OCI-LY7 (cell line): ENCODE data around the gene CTSE. TPM values are rescaled to one million over a fixed set of nuclear protein-coding genes. Genes with fewer than 3 reads are reported as not detected.

Source experiments
- BruUV-seq: library from RNA; stranded (reverse); fragments of 400-500 nt; replicated peaks from 2 replicates; lab custom pipeline; 2021; lab: Mats Ljungman, UMichigan
- CTCF ChIA-PET: fragments of 300-600 bp; sonication (Branson Sonifier 250); formaldehyde crosslinking; loops from one replicate; lab custom pipeline; 2022; ENCODE audit warnings: antibody characterized with exemption; ENCODE audit not compliant: unreplicated experiment; lab: Charles Lee
- POLR2A ChIA-PET: fragments of 300-600 bp; sonication (Branson Sonifier 250); formaldehyde crosslinking; loops from one replicate; lab custom pipeline; 2022; ENCODE audit warnings: antibody characterized with exemption; lab: Charles Lee
- DNase-seq: peaks from one replicate; pipeline ENCODE4 v3.0.0-alpha.2; 2015; ENCODE audit warnings: low spot score
- H2AFZ ChIP-seq: fragments of 200-600 bp; sonication (generic), shearing (Covaris generic); 2 replicates; pipeline ENCODE4 v1.6.1; 2014; ENCODE audit warnings: mild to moderate bottlenecking, antibody characterized with exemption, low read length, moderate library complexity
- H3K27ac ChIP-seq: fragments of 200-600 bp; sonication (generic); 2 replicates; pipeline ENCODE4 v1.5.1; 2014; ENCODE audit warnings: mixed run types, low read depth, mild to moderate bottlenecking, moderate library complexity, low read length, inconsistent platforms; ENCODE audit not compliant: poor library complexity, severe bottlenecking
- H3K36me3 ChIP-seq: fragments of 200-600 bp; sonication (generic); 2 replicates; pipeline ENCODE4 v1.6.1; 2014; ENCODE audit warnings: mild to moderate bottlenecking, antibody characterized with exemption, low read length, moderate library complexity, mixed read lengths; ENCODE audit not compliant: insufficient read depth
- H3K4me1 ChIP-seq: fragments of 200-600 bp; sonication (generic); 2 replicates; pipeline ENCODE4 v1.5.1; 2014; ENCODE audit warnings: mild to moderate bottlenecking, low read length; ENCODE audit not compliant: insufficient read depth, poor library complexity, severe bottlenecking
- H3K4me2 ChIP-seq: fragments of 200-600 bp; sonication (generic); 2 replicates; pipeline ENCODE4 v1.6.1; 2014; ENCODE audit warnings: mild to moderate bottlenecking, low read length
- H3K4me3 ChIP-seq: fragments of 200-600 bp; sonication (generic); 2 replicates; pipeline ENCODE4 v1.5.1; 2014; ENCODE audit warnings: mild to moderate bottlenecking, low read depth, low read length; ENCODE audit not compliant: poor library complexity, severe bottlenecking
- H3K79me2 ChIP-seq: fragments of 200-600 bp; sonication (generic); 2 replicates; pipeline ENCODE4 v1.6.1; 2016; ENCODE audit warnings: low read depth, mild to moderate bottlenecking, low read length, moderate library complexity, mixed read lengths; ENCODE audit not compliant: insufficient read depth
- H3K9me2 ChIP-seq: fragments of 200-600 bp; sonication (generic); 2 replicates; pipeline ENCODE4 v1.6.1; 2016; ENCODE audit warnings: mild to moderate bottlenecking, low read length, mixed read lengths; ENCODE audit not compliant: insufficient read depth
- H3K9me3 ChIP-seq: fragments of 200-600 bp; sonication (generic); 2 replicates; pipeline ENCODE4 v1.6.1; 2014; ENCODE audit warnings: mild to moderate bottlenecking, mixed run types, low read length, mixed read lengths
- H4K20me1 ChIP-seq: fragments of 200-600 bp; sonication (generic); 2 replicates; pipeline ENCODE4 v1.6.1; 2014; ENCODE audit warnings: mild to moderate bottlenecking, antibody characterized with exemption, low read length, moderate library complexity, mixed read lengths; ENCODE audit not compliant: insufficient read depth
- CTCF ChIP-seq: fragments of 200-600 bp; sonication (generic); conservative IDR thresholded peaks from 2 replicates; pipeline ENCODE4 v1.5.1; 2014; ENCODE audit warnings: mild to moderate bottlenecking, antibody characterized with exemption, low read length, moderate library complexity, mixed read lengths
- EZH2phosphoT487 ChIP-seq: fragments of 200-600 bp; sonication (generic); IDR thresholded peaks from 2 replicates; pipeline ENCODE4 v1.6.1; 2018; ENCODE audit warnings: low read depth, borderline replicate concordance, mild to moderate bottlenecking, mixed run types, antibody characterized with exemption, low read length, moderate library complexity, mixed read lengths
- intact Hi-C: fragments of 100-400 bp; cut with micrococcal nuclease; formaldehyde crosslinking; loops from one replicate; pipeline ENCODE4 v1.10.0; 2022; ENCODE audit not compliant: unreplicated experiment
- total RNA-seq, 2 experiments: library from RNA; depleted of rRNA in 1 of 2; stranded (reverse); fragments of >200 nt in 1 of 2; shearing (Covaris generic) in 1 of 2; gene quantifications; 2 replicates each; pipeline ENCODE4 v1.2.3, GENCODE V29; 2014 to 2022

Gene CTSE
- total RNA-seq, 2 experiments from 2014 or later = not detected

- Histone ChIP-seq H3K36me3 (no peaks in the 10 kb centered on the region; the same call in 1 of the 2 replicates), H3K4me2 (no peak overlapping the region), H3K9me3 (no peaks in the 10 kb centered on the region), H4K20me1 (no peaks in the 10 kb centered on the region), H3K4me1 (peaks cover 38% of the 10 kb centered on the region), H3K4me3 (no peak overlapping the region), H2AFZ (no peak overlapping the region), H3K79me2 (no peaks in the 10 kb centered on the region), H3K9me2 (no peaks in the 10 kb centered on the region), H3K27ac (no peak overlapping the region)
- BruUV-seq = no TSS peak
- intact Hi-C loops = loop anchor here (1.0 kb wide), 3 partner anchors 20 to 76 kb away; no protein-coding TSS in a partner anchor
- CTCF ChIA-PET = interaction anchor here (0.6 to 2.8 kb wide), 5 partner anchors 27 to 80 kb away, joined by 3 to 16 read pairs (median 7); partner anchors contain the start of gene RAB7B
- TF ChIP-seq EZH2phosphoT487 (no peak), CTCF (no peak)
- DNase-seq = no peak
- POLR2A ChIA-PET = interaction anchor here (0.6 to 3.2 kb wide), 6 partner anchors 14 to 59 kb away, joined by 4 to 18 read pairs (median 5); no protein-coding TSS in a partner anchor
These were observed 6.5 kb upstream of the CTSE start for GRCh38 chr1:206030191-206030590.

GRCh38 chr1:206029484-206029883 lies 5.8 kb upstream of the CTSE start:
- Histone ChIP-seq H2AFZ (no peak overlapping the region), H3K79me2 (no peaks in the 10 kb centered on the region), H3K4me2 (no peak overlapping the region), H3K9me3 (no peaks in the 10 kb centered on the region), H3K4me1 (peaks cover 31% of the 10 kb centered on the region), H3K36me3 (no peaks in the 10 kb centered on the region; the same call in 1 of the 2 replicates), H3K27ac (no peak overlapping the region), H3K9me2 (no peaks in the 10 kb centered on the region), H4K20me1 (no peaks in the 10 kb centered on the region), H3K4me3 (no peak overlapping the region)
- ChIA-PET POLR2A (interaction anchor here (1.7 kb wide), 1 partner anchor 30 kb away, joined by 4 read pairs; no protein-coding TSS in a partner anchor), CTCF (interaction anchor here (1.0 to 2.8 kb wide), 4 partner anchors 47 to 81 kb away, joined by 3 to 16 read pairs (median 10); no protein-coding TSS in a partner anchor)
- no TSS peak for BruUV-seq
- DNase-seq = no peak
- no peak for TF ChIP-seq CTCF
- intact Hi-C loops = no loop called here

- Histone ChIP-seq H3K4me2 (no peak overlapping the region), H3K9me2 (no peaks in the 10 kb centered on the region), H4K20me1 (no peaks in the 10 kb centered on the region), H2AFZ (no peak overlapping the region), H3K79me2 (no peaks in the 10 kb centered on the region), H3K4me3 (no peak overlapping the region), H3K36me3 (no peaks in the 10 kb centered on the region), H3K9me3 (no peaks in the 10 kb centered on the region), H3K4me1 (peaks cover 1% of the 10 kb centered on the region), H3K27ac (no peak overlapping the region)
- no peak for DNase-seq
- POLR2A ChIA-PET = interaction anchor here (0.5 kb wide), 1 partner anchor 727 kb away, joined by 4 read pairs; no protein-coding TSS in a partner anchor
- no TSS peak for BruUV-seq
- intact Hi-C loops = no loop called here
- CTCF ChIA-PET = no interaction called here
- TF ChIP-seq EZH2phosphoT487 (no peak), CTCF (no peak)
These were observed 1.7 kb upstream of the CTSE start for GRCh38 chr1:206025283-206025820.
